ENCODE measurements around the gene STX16. TPM values are rescaled to one million over a fixed set of nuclear protein-coding genes. Genes with fewer than 3 reads are reported as not detected.

Gene STX16
- total and polyA plus RNA-seq, 9 of the 15 experiments (the other 6 are each of a cell fraction or from before 2014, with no cell fraction given), result 4.4 to 43.5 (median 14.7) TPM

DNA sequence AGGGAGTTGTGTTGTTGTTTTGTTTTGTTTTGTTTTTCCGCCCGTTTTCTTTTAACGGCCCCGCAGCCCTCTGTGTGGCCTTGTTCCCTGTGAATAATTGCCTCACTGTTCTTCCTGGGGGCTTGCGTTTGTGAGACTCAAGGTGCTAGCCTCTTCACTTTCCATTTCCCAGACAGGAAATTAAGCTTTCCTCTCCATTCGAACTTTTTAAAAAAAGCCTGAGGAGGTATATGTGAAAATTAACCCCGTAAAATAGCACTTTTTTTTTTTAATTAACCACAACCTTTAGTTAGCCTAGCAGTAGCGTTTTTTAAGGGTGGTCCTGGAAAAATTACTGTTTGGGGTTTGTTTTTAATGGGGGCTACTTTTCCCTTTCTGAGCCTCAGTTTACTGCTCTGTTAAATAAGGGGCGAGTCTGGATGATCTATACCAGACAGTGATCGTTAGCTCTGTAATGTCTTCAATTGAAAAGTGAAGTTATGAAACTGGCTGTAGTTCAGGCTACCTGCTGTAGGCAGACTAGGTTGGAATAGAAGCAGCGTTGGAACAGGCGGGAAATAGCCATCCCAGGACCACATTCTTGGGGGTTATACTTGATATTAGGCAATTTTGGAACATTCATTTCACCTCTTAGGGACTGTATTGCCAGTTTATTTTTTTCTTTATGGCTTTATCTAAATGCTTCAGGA is 1.7 kb downstream of the STX16 start (continued):
- TF ChIP-seq CHAMP1 (IDR thresholded peaks at IDR 0.05) (no peak), ZNF282 (CRISPR knock-in tag; IDR thresholded peaks at IDR 0.05) (no peak), KAT2B (IDR thresholded peaks at IDR 0.05; ENCODE audit: low read depth, low read length) (no peak), CEBPG (CRISPR knock-in tag; IDR thresholded peaks at IDR 0.05) (no peak), CEBPG (tag; conservative IDR thresholded peaks at IDR 0.05 in 1 of 2, IDR thresholded peaks at IDR 0.05 in 1 of 2) (peak; percentile 13 to 16; a peak in 2 of 4 replicates), HSF4 (CRISPR knock-in tag; IDR thresholded peaks at IDR 0.05; ENCODE audit: borderline replicate concordance) (no peak), ZNF76 (CRISPR knock-in tag; IDR thresholded peaks at IDR 0.05; ENCODE audit: borderline replicate concordance) (no peak), L3MBTL2 (IDR thresholded peaks at IDR 0.05) (no peak), BCL6 (CRISPR knock-in tag; IDR thresholded peaks at IDR 0.05) (no peak), SOX6 (IDR thresholded peaks at IDR 0.05) (0 out of 2 replicates have a peak, but pooled peaks have one; percentile 9), ATF7 (IDR thresholded peaks at IDR 0.05) (0 out of 2 replicates have a peak, but pooled peaks have one; percentile 17), ZNF146 (CRISPR knock-in tag; IDR thresholded peaks at IDR 0.05; ENCODE audit: unreplicated experiment) (no peak), HNRNPH1 (optimal IDR thresholded peaks at IDR 0.05; ENCODE audit: low read depth, low read length) (no peak), SP2 (IDR thresholded peaks at IDR 0.05; ENCODE audit: extremely low read depth, low read depth, low read length, poor library complexity, severe bottlenecking) (no peak)
- TF ChIP-seq, protein P1, sequence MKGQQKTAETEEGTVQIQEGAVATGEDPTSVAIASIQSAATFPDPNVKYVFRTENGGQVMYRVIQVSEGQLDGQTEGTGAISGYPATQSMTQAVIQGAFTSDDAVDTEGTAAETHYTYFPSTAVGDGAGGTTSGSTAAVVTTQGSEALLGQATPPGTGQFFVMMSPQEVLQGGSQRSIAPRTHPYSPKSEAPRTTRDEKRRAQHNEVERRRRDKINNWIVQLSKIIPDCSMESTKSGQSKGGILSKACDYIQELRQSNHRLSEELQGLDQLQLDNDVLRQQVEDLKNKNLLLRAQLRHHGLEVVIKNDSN (CRISPR knock-in tag; IDR thresholded peaks at IDR 0.05), result no peak
- TF ChIP-seq, protein P2, sequence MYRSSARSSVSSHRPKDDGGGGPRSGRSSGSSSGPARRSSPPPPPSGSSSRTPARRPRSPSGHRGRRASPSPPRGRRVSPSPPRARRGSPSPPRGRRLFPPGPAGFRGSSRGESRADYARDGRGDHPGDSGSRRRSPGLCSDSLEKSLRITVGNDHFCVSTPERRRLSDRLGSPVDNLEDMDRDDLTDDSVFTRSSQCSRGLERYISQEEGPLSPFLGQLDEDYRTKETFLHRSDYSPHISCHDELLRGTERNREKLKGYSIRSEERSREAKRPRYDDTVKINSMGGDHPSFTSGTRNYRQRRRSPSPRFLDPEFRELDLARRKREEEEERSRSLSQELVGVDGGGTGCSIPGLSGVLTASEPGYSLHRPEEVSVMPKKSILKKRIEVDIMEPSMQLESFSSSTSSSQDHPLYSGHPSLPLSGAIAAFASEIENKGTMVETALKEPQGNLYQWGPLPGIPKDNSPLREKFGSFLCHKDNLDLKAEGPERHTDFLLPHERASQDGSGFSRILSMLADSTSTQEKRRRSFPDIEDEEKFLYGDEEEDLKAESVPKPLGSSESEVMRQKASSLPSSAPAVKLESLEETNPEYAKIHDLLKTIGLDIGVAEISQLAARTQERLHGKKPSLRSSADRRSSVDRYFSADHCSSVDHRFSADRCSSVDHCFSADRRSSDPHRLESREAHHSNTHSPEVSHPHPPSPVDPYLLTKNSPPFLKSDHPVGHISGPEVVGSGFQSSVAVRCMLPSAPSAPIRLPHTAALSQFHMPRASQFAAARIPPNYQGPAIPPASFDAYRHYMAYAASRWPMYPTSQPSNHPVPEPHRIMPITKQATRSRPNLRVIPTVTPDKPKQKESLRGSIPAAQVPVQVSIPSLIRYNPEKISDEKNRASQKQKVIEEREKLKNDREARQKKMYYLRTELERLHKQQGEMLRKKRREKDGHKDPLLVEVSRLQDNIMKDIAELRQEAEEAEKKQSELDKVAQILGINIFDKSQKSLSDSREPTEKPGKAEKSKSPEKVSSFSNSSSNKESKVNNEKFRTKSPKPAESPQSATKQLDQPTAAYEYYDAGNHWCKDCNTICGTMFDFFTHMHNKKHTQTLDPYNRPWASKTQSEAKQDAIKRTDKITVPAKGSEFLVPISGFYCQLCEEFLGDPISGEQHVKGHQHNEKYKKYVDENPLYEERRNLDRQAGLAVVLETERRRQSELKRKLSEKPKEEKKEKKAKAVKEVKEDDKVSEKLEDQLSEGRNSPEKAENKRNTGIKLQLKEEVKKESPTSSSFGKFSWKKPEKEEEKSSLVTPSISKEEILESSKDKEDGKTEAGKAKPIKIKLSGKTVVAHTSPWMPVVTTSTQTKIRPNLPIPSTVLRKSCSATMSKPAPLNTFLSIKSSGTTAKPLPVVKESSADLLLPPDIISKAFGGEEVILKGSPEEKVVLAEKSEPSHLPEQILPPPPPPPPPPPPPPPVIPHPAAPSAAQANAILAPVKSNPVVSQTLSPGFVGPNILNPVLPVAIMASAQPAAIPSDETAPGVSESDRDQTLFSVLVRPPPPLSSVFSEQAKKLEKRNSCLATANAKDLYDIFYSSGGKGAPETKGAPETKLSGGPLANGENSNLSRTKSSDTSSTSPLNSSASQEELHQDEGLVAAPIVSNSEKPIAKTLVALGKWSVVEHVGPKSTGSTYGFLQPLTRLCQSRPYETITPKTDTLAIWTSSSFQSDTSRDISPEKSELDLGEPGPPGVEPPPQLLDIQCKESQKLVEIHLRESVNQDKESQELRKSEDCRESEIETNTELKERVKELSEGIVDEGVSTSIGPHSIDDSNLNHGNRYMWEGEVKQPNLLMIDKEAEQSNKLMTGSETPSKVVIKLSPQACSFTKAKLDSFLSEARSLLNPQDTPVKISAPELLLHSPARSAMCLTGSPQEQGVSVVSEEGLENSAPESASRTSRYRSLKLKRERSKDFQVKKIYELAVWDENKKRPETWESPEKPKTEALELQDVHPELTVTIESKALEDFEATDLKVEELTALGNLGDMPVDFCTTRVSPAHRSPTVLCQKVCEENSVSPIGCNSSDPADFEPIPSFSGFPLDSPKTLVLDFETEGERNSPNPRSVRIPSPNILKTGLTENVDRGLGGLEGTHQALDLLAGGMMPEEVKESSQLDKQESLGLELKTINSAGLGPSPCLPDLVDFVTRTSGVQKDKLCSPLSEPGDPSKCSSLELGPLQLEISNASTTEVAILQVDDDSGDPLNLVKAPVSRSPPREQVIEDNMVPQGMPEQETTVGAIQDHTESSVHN (IDR thresholded peaks at IDR 0.05; ENCODE audit: borderline replicate concordance in 1 of 2, low read depth in 1 of 2), result 0 out of 4 replicates have a peak, but pooled peaks of 1 of the 2 experiments have one; percentile 2
